ENCODE data around the gene ANAPC13. TPM values are rescaled to one million over a fixed set of nuclear protein-coding genes. Genes with fewer than 3 reads are reported as not detected.

Gene ANAPC13
- total RNA-seq, 5 donors from 2014 or later (not counting 1 experiment from before 2014, with no cell fraction given): 20.7 to 31.8 (median 22.6) TPM

- Histone ChIP-seq H3K36me3 (ENCODE audit: control insufficient read depth in 2 of 2, extremely low read depth in 1 of 2, insufficient read depth in 1 of 2, low read length in 1 of 2) (no peaks in the 10 kb centered on the region), H3K4me1 (ENCODE audit: control insufficient read depth in 1 of 2, extremely low read depth in 1 of 2, insufficient read depth in 2 of 2, low read length in 2 of 2) (no peaks in the 10 kb centered on the region), H3K4me3 (ENCODE audit: control insufficient read depth in 1 of 2, extremely low read depth in 1 of 2, low read length in 1 of 2) (no peak overlapping the region), H3K27me3 (replicated peaks in 1 of 2; ENCODE audit: control insufficient read depth in 2 of 2, extremely low read depth in 1 of 2, insufficient read depth in 2 of 2, low read length in 1 of 2) (peaks cover 0 to 11% of the 10 kb centered on the region in 2 experiments), H3K27ac (ENCODE audit: low read length) (no peak overlapping the region), H3K9me3 (no peaks in the 10 kb centered on the region)
- Mint-ChIP-seq H3K27ac (no peak overlapping the region), H3K4me3 (no peak overlapping the region), H3K27me3 (peaks cover 14 to 26% of the 10 kb centered on the region in 2 donors), H3K36me3 (peaks cover 9% of the 10 kb centered on the region), H3K4me1 (no peaks in the 10 kb centered on the region), H3K9me3 (peaks cover 6 to 16% (median 13%) of the 10 kb centered on the region in 3 donors)
- ATAC-seq (replicated peaks in 1 of 4) (no peak), DNase-seq (no peak)
- WGBS (ENCODE audit: insufficient coverage): 57% methylated on average over 1 of the region's 3 CpGs
- POLR2A ChIA-PET: no interaction called here
- CTCF ChIA-PET: no interaction called here
These were observed 39.0 kb downstream of the ANAPC13 start for GRCh38 chr3:134446800-134447199.

GRCh38 chr3:134445636-134446035 is 40.1 kb downstream of the ANAPC13 start:
- WGBS (ENCODE audit: insufficient coverage): 60% methylated on average over 1 of the region's 1 CpG
- H3K27ac ChIP-seq (ENCODE audit: low read length): no peak overlapping the region
- H3K27me3 Mint-ChIP-seq: peaks cover 14 to 28% of the 10 kb centered on the region in 2 donors

GRCh38 chr3:134445095-134445494 is 40.7 kb downstream of the ANAPC13 start:
- POLR2A ChIA-PET: no interaction called here
- H3K36me3 Mint-ChIP-seq: peaks cover 9% of the 10 kb centered on the region
- no peak overlapping the region for H3K27ac Mint-ChIP-seq
- no peak overlapping the region for H3K4me3 Mint-ChIP-seq
- peaks cover 16 to 32% of the 10 kb centered on the region in 2 donors for H3K27me3 Mint-ChIP-seq
- Histone ChIP-seq H3K9me3 (no peaks in the 10 kb centered on the region), H3K36me3 (ENCODE audit: control insufficient read depth in 2 of 2, extremely low read depth in 1 of 2, insufficient read depth in 1 of 2, low read length in 1 of 2) (no peaks in the 10 kb centered on the region), H3K27me3 (replicated peaks in 1 of 2; ENCODE audit: control insufficient read depth in 2 of 2, extremely low read depth in 1 of 2, insufficient read depth in 2 of 2, low read length in 1 of 2) (peaks cover 0 to 13% of the 10 kb centered on the region in 2 experiments), H3K27ac (ENCODE audit: low read length) (no peak overlapping the region), H3K4me3 (ENCODE audit: control insufficient read depth in 1 of 2, extremely low read depth in 1 of 2, low read length in 1 of 2) (no peak overlapping the region), H3K4me1 (ENCODE audit: control insufficient read depth in 1 of 2, extremely low read depth in 1 of 2, insufficient read depth in 2 of 2, low read length in 2 of 2) (no peaks in the 10 kb centered on the region)
- DNase-seq (no peak), ATAC-seq (replicated peaks in 1 of 4) (no peak)
- CTCF ChIA-PET: no interaction called here
- WGBS (ENCODE audit: insufficient coverage): no CpG with 5 or more reads among the region's 1 CpG
- H3K4me1 Mint-ChIP-seq: no peaks in the 10 kb centered on the region
- peaks cover 6 to 16% (median 13%) of the 10 kb centered on the region in 3 donors for H3K9me3 Mint-ChIP-seq

More at GRCh38 chr3:134445636-134446035, 40.1 kb downstream of the ANAPC13 start:
- H3K36me3 ChIP-seq (ENCODE audit: control insufficient read depth in 2 of 2, extremely low read depth in 1 of 2, insufficient read depth in 1 of 2, low read length in 1 of 2): no peaks in the 10 kb centered on the region
- no peak overlapping the region for H3K4me3 Mint-ChIP-seq
- ChIA-PET CTCF (interaction anchor here in 1 of 2 donors (0.8 kb wide), 1 partner anchor 9 kb away, joined by 3 read pairs; no protein-coding TSS in a partner anchor), POLR2A (no interaction called here)
- no peaks in the 10 kb centered on the region for H3K4me1 Mint-ChIP-seq
- H3K9me3 ChIP-seq: no peaks in the 10 kb centered on the region
- H3K9me3 Mint-ChIP-seq: peaks cover 6 to 16% (median 13%) of the 10 kb centered on the region in 3 donors
- H3K27ac Mint-ChIP-seq: no peak overlapping the region
- H3K27me3 ChIP-seq (replicated peaks in 1 of 2; ENCODE audit: control insufficient read depth in 2 of 2, extremely low read depth in 1 of 2, insufficient read depth in 2 of 2, low read length in 1 of 2): peaks cover 0 to 15% of the 10 kb centered on the region in 2 experiments
- H3K4me1 ChIP-seq (ENCODE audit: control insufficient read depth in 1 of 2, extremely low read depth in 1 of 2, insufficient read depth in 2 of 2, low read length in 2 of 2): no peaks in the 10 kb centered on the region
- H3K36me3 Mint-ChIP-seq: peaks cover 9% of the 10 kb centered on the region
- DNase-seq: no peak
- H3K4me3 ChIP-seq (ENCODE audit: control insufficient read depth in 1 of 2, extremely low read depth in 1 of 2, low read length in 1 of 2): no peak overlapping the region
- ATAC-seq (replicated peaks in 1 of 4): no peak

- H3K27ac Mint-ChIP-seq: no peak overlapping the region
- H3K9me3 Mint-ChIP-seq: peaks cover 6 to 16% (median 13%) of the 10 kb centered on the region in 3 donors
- Histone ChIP-seq H3K27ac (ENCODE audit: low read length) (no peak overlapping the region), H3K4me3 (ENCODE audit: control insufficient read depth in 1 of 2, extremely low read depth in 1 of 2, low read length in 1 of 2) (no peak overlapping the region), H3K9me3 (no peaks in the 10 kb centered on the region), H3K4me1 (ENCODE audit: control insufficient read depth in 1 of 2, extremely low read depth in 1 of 2, insufficient read depth in 2 of 2, low read length in 2 of 2) (no peaks in the 10 kb centered on the region), H3K27me3 (replicated peaks in 1 of 2; ENCODE audit: control insufficient read depth in 2 of 2, extremely low read depth in 1 of 2, insufficient read depth in 2 of 2, low read length in 1 of 2) (peaks cover 0 to 10% of the 10 kb centered on the region in 2 experiments), H3K36me3 (ENCODE audit: control insufficient read depth in 2 of 2, extremely low read depth in 1 of 2, insufficient read depth in 1 of 2, low read length in 1 of 2) (no peaks in the 10 kb centered on the region)
- CTCF ChIA-PET: interaction anchor here in 1 of 2 donors (0.6 kb wide), 1 partner anchor 198 kb away, joined by 3 read pairs; no protein-coding TSS in a partner anchor
- peaks cover 9% of the 10 kb centered on the region for H3K36me3 Mint-ChIP-seq
- H3K4me1 Mint-ChIP-seq: no peaks in the 10 kb centered on the region
- DNase-seq (no peak), ATAC-seq (replicated peaks in 1 of 4) (no peak)
- peaks cover 4 to 33% of the 10 kb centered on the region in 2 donors for H3K27me3 Mint-ChIP-seq
- no peak overlapping the region for H3K4me3 Mint-ChIP-seq
- 83% methylated on average over 1 of the region's 2 CpGs for WGBS (ENCODE audit: insufficient coverage)
- POLR2A ChIA-PET: no interaction called here
These were observed 44.0 kb downstream of the ANAPC13 start for GRCh38 chr3:134441821-134442220.

- Mint-ChIP-seq H3K27me3 (peaks cover 4 to 33% of the 10 kb centered on the region in 2 donors), H3K36me3 (peaks cover 9% of the 10 kb centered on the region), H3K27ac (no peak overlapping the region), H3K9me3 (peaks cover 6 to 16% (median 13%) of the 10 kb centered on the region in 3 donors), H3K4me1 (no peaks in the 10 kb centered on the region), H3K4me3 (no peak overlapping the region)
- POLR2A ChIA-PET: no interaction called here
- CTCF ChIA-PET: no interaction called here
- DNase-seq (no peak), ATAC-seq (replicated peaks in 1 of 4) (no peak)
- peaks cover 0 to 5% of the 10 kb centered on the region in 2 experiments for H3K27me3 ChIP-seq (replicated peaks in 1 of 2; ENCODE audit: control insufficient read depth in 2 of 2, extremely low read depth in 1 of 2, insufficient read depth in 2 of 2, low read length in 1 of 2)
- H3K4me1 ChIP-seq (ENCODE audit: control insufficient read depth in 1 of 2, extremely low read depth in 1 of 2, insufficient read depth in 2 of 2, low read length in 2 of 2): no peaks in the 10 kb centered on the region
- WGBS (ENCODE audit: insufficient coverage): no CpG with 5 or more reads among the region's 1 CpG
- no peak overlapping the region for H3K27ac ChIP-seq (ENCODE audit: low read length)
- no peaks in the 10 kb centered on the region for H3K9me3 ChIP-seq
- no peak overlapping the region for H3K4me3 ChIP-seq (ENCODE audit: control insufficient read depth in 1 of 2, extremely low read depth in 1 of 2, low read length in 1 of 2)
- no peaks in the 10 kb centered on the region for H3K36me3 ChIP-seq (ENCODE audit: control insufficient read depth in 2 of 2, extremely low read depth in 1 of 2, insufficient read depth in 1 of 2, low read length in 1 of 2)
These were observed 44.5 kb downstream of the ANAPC13 start for GRCh38 chr3:134441321-134441720.

- DNase-seq (no peak), ATAC-seq (replicated peaks in 1 of 4) (no peak)
- Histone ChIP-seq H3K9me3 (no peaks in the 10 kb centered on the region), H3K4me1 (ENCODE audit: control insufficient read depth in 1 of 2, extremely low read depth in 1 of 2, insufficient read depth in 2 of 2, low read length in 2 of 2) (no peaks in the 10 kb centered on the region), H3K27me3 (replicated peaks in 1 of 2; ENCODE audit: control insufficient read depth in 2 of 2, extremely low read depth in 1 of 2, insufficient read depth in 2 of 2, low read length in 1 of 2) (peaks cover 0 to 6% of the 10 kb centered on the region in 2 experiments), H3K4me3 (ENCODE audit: control insufficient read depth in 1 of 2, extremely low read depth in 1 of 2, low read length in 1 of 2) (no peak overlapping the region), H3K36me3 (ENCODE audit: control insufficient read depth in 2 of 2, extremely low read depth in 1 of 2, insufficient read depth in 1 of 2, low read length in 1 of 2) (no peaks in the 10 kb centered on the region), H3K27ac (ENCODE audit: low read length) (no peak overlapping the region)
- Mint-ChIP-seq H3K36me3 (no peaks in the 10 kb centered on the region), H3K9me3 (no peaks in the 10 kb centered on the region), H3K27ac (no peak overlapping the region), H3K4me1 (no peaks in the 10 kb centered on the region), H3K27me3 (peaks cover 8 to 30% of the 10 kb centered on the region in 2 donors), H3K4me3 (no peak overlapping the region)
- POLR2A ChIA-PET: interaction anchor here in 1 of 2 donors (0.7 kb wide), 1 partner anchor 1956 kb away, joined by 3 read pairs; no protein-coding TSS in a partner anchor
- CTCF ChIA-PET: no interaction called here
- 94% methylated on average over 2 of the region's 3 CpGs for WGBS (ENCODE audit: insufficient coverage)
These were observed 48.5 kb downstream of the ANAPC13 start for GRCh38 chr3:134437211-134437752.

Measured in T-cell (primary cell).